Stimulated activated CD8-positive, alpha-beta memory T cell treated with anti-CD3 and anti-CD28 coated beads, Interleukin-4, amount 100 ng/mL, for 1 hour (primary cell): ENCODE results near the gene NCEH1.

Source experiments
- DNase-seq, 2 donors: peaks; one replicate each; pipeline ENCODE4 v3.0.0-alpha.2; 2020; ENCODE audit warnings: low read depth in 2 of 2, low spot score in 1 of 2

NCEH1 gene

GRCh38 chr3:172591125-172591605 lies 119.7 kb downstream of the NCEH1 start:
- no peak for DNase-seq

GRCh38 chr3:172586436-172586835 lies 124.4 kb downstream of the NCEH1 start:
- DNase-seq, result no peak

- no peak for DNase-seq
Observed at GRCh38 chr3:172585954-172586353, 124.9 kb downstream of the NCEH1 start.

- no peak for DNase-seq
Observed at GRCh38 chr3:172582712-172583111, 128.2 kb downstream of the NCEH1 start.

- DNase-seq, result no peak
Observed at GRCh38 chr3:172581757-172582166, 129.1 kb downstream of the NCEH1 start.

- no peak for DNase-seq
Observed at GRCh38 chr3:172580680-172581401, 130.0 kb downstream of the NCEH1 start.
